Tibial artery (tissue), 4 donors: ENCODE measurements around the gene MYH6.

Source experiments
- DNase-seq, 2 donors: peaks; one replicate each; pipeline ENCODE4 v3.0.0-alpha.2; 2019
- H3K27ac ChIP-seq, 2 donors: fragments of 200-600 bp; sonication (generic) in 1 of 2; 1 replicate in 1 of 2; 2 replicates in 1 of 2; pipeline ENCODE4 v1.5.1; 2018 to 2019; ENCODE audit warnings: mild to moderate bottlenecking in 1 of 2
- H3K27me3 ChIP-seq, 2 donors: fragments of 200-600 bp; sonication (generic) in 1 of 2; one replicate each; pipeline versions ENCODE4 v1.5.1 to v1.6.0; 2016 to 2019
- H3K36me3 ChIP-seq, 3 donors: fragments of 200-600 bp; sonication (generic) in 2 of 3; one replicate each; pipeline ENCODE4 v1.5.1; 2016 to 2019; ENCODE audit warnings: mild to moderate bottlenecking in 2 of 3
- H3K4me1 ChIP-seq, 4 donors: fragments of 200-600 bp; sonication (generic) in 2 of 4; 1 replicate in 3 of 4; 2 replicates in 1 of 4; pipeline ENCODE4 v1.5.1; 2016 to 2019
- H3K4me3 ChIP-seq, 2 donors: fragments of 200-600 bp; sonication (generic) in 1 of 2; 1 replicate in 1 of 2; 2 replicates in 1 of 2; pipeline ENCODE4 v1.5.1; 2018 to 2019; ENCODE audit warnings: mild to moderate bottlenecking in 2 of 2
- H3K9me3 ChIP-seq, 3 donors: fragments of 200-600 bp; sonication (generic) in 1 of 3; one replicate each; pipeline ENCODE4 v1.5.1; 2016 to 2019
- CTCF ChIP-seq, 2 experiments: fragments of 200-600 bp in 1 of 2; fragments of 450-650 bp in 1 of 2; IDR thresholded peaks; one replicate each; pipeline ENCODE4 v1.5.1; 2017 to 2019; ENCODE audit warnings: antibody characterized with exemption in 2 of 2, mild to moderate bottlenecking in 1 of 2, moderate library complexity in 1 of 2
- intact Hi-C: fragments of 100-400 bp; cut with DNase I; formaldehyde crosslinking; loops from one replicate; pipeline ENCODE4 v1.15.0; 2023; ENCODE audit warnings: low total_unique reads

The MYH6 gene

GRCh38 chr14:23406725-23407355 is 1.2 kb downstream of the MYH6 start:
- H3K4me3 ChIP-seq, result no peak overlapping the region
- no peak for DNase-seq
- TF ChIP-seq CTCF (IDR thresholded peaks at IDR 0.05), result no peak
- H3K27ac ChIP-seq, result no peak overlapping the region
- H3K4me1 ChIP-seq, result no peaks in the 10 kb centered on the region
- peaks cover 0 to 64% of the 10 kb centered on the region in 2 donors for H3K27me3 ChIP-seq
- H3K36me3 ChIP-seq, result no peaks in the 10 kb centered on the region
- no peaks in the 10 kb centered on the region for H3K9me3 ChIP-seq
- intact Hi-C loops, result no loop called here

GRCh38 chr14:23406244-23406643 is 1.8 kb downstream of the MYH6 start:
- Histone ChIP-seq H3K36me3 (no peaks in the 10 kb centered on the region), H3K4me1 (no peaks in the 10 kb centered on the region), H3K9me3 (no peaks in the 10 kb centered on the region), H3K4me3 (no peak overlapping the region), H3K27me3 (peaks cover 0 to 59% of the 10 kb centered on the region in 2 donors), H3K27ac (no peak overlapping the region)
- TF ChIP-seq CTCF (IDR thresholded peaks at IDR 0.05), result no peak
- DNase-seq, result no peak
- intact Hi-C loops, result no loop called here

- H3K36me3 ChIP-seq, result no peaks in the 10 kb centered on the region
- DNase-seq, result no peak
- H3K9me3 ChIP-seq, result no peaks in the 10 kb centered on the region
- no peak for TF ChIP-seq CTCF (IDR thresholded peaks at IDR 0.05)
- H3K27ac ChIP-seq, result no peak overlapping the region
- H3K4me1 ChIP-seq, result no peaks in the 10 kb centered on the region
- intact Hi-C loops, result no loop called here
- no peak overlapping the region for H3K4me3 ChIP-seq
- peaks cover 0 to 58% of the 10 kb centered on the region in 2 donors for H3K27me3 ChIP-seq
Measured at GRCh38 chr14:23405516-23406025, 2.5 kb downstream of the MYH6 start.

- H3K27ac ChIP-seq, result no peak overlapping the region
- TF ChIP-seq CTCF (IDR thresholded peaks at IDR 0.05), result no peak
- no peaks in the 10 kb centered on the region for H3K4me1 ChIP-seq
- no peak overlapping the region for H3K4me3 ChIP-seq
- no peak for DNase-seq
- peaks cover 0 to 54% of the 10 kb centered on the region in 2 donors for H3K27me3 ChIP-seq
- intact Hi-C loops, result no loop called here
- no peaks in the 10 kb centered on the region for H3K9me3 ChIP-seq
- no peaks in the 10 kb centered on the region for H3K36me3 ChIP-seq
Measured at GRCh38 chr14:23405096-23405495, 3.0 kb downstream of the MYH6 start.

- TF ChIP-seq CTCF (IDR thresholded peaks at IDR 0.05), result no peak
- no peak overlapping the region for H3K27ac ChIP-seq
- no peaks in the 10 kb centered on the region for H3K9me3 ChIP-seq
- H3K36me3 ChIP-seq, result no peaks in the 10 kb centered on the region
- no peak for DNase-seq
- no peak overlapping the region for H3K4me3 ChIP-seq
- no peaks in the 10 kb centered on the region for H3K4me1 ChIP-seq
- intact Hi-C loops, result no loop called here
- peaks cover 0 to 52% of the 10 kb centered on the region in 2 donors for H3K27me3 ChIP-seq
Measured at GRCh38 chr14:23404331-23404900, 3.7 kb downstream of the MYH6 start.
